Progenitor cell of endocrine pancreas (in vitro differentiated cells): ENCODE results near the gene BCOR. TPM values are rescaled to one million over a fixed set of nuclear protein-coding genes. Genes with fewer than 3 reads are reported as not detected.

Experiments
- DNase-seq: peaks from one replicate; pipeline ENCODE4 v3.0.0; 2021; ENCODE audit warnings: low spot score; ENCODE audit not compliant: unreplicated experiment
- H3K27ac Mint-ChIP-seq: 2 replicates; pipeline ENCODE4 v1.8.0; 2021; ENCODE audit warnings: mild to moderate bottlenecking, moderate library complexity, mixed read lengths
- H3K27me3 Mint-ChIP-seq: 2 replicates; pipeline ENCODE4 v1.8.0; 2021; ENCODE audit warnings: mixed read lengths
- H3K36me3 Mint-ChIP-seq: 2 replicates; pipeline ENCODE4 v1.8.0; 2022; ENCODE audit warnings: mixed read lengths; ENCODE audit not compliant: insufficient read depth
- H3K4me1 Mint-ChIP-seq: 2 replicates; pipeline ENCODE4 v1.8.0; 2021; ENCODE audit warnings: low read depth, mixed read lengths
- H3K4me3 Mint-ChIP-seq: 2 replicates; pipeline ENCODE4 v1.8.0; 2021; ENCODE audit warnings: low read depth, mild to moderate bottlenecking, moderate library complexity, mixed read lengths
- H3K9me3 Mint-ChIP-seq: 2 replicates; pipeline ENCODE4 v1.8.0; 2021; ENCODE audit warnings: low read depth, mixed read lengths
- CTCF ChIP-seq: fragments of 200-600 bp; sonication (generic); IDR thresholded peaks from one replicate; pipeline ENCODE4 v1.5.0; 2021; ENCODE audit warnings: antibody characterized with exemption, mild to moderate bottlenecking; ENCODE audit not compliant: unreplicated experiment
- total RNA-seq: library from RNA; stranded (reverse); gene quantifications from 2 replicates; pipeline ENCODE4 v1.2.1, GENCODE V29; 2021

The BCOR gene
- total RNA-seq, 1 donor from 2014 or later: 20.5 TPM

- DNase-seq: no peak
- H3K9me3 Mint-ChIP-seq: peaks cover 3% of the 10 kb centered on the region
Observed at GRCh38 chrX:40112996-40113395, 15.2 kb upstream of the BCOR start.

GRCh38 chrX:40111868-40112267 lies 14.1 kb upstream of the BCOR start:
- no peaks in the 10 kb centered on the region for H3K27me3 Mint-ChIP-seq
- H3K36me3 Mint-ChIP-seq: peaks cover 2% of the 10 kb centered on the region
- no peak overlapping the region for H3K4me3 Mint-ChIP-seq
- no peak for DNase-seq
- peaks cover 3% of the 10 kb centered on the region for H3K9me3 Mint-ChIP-seq
- no peak overlapping the region for H3K27ac Mint-ChIP-seq
- no peak for TF ChIP-seq CTCF
- peaks cover 6% of the 10 kb centered on the region for H3K4me1 Mint-ChIP-seq

More at GRCh38 chrX:40112996-40113395, 15.2 kb upstream of the BCOR start:
- H3K4me3 Mint-ChIP-seq: no peak overlapping the region
- H3K27me3 Mint-ChIP-seq: no peaks in the 10 kb centered on the region
- H3K36me3 Mint-ChIP-seq: peaks cover 2% of the 10 kb centered on the region
- no peak overlapping the region for H3K27ac Mint-ChIP-seq
- H3K4me1 Mint-ChIP-seq: peaks cover 1% of the 10 kb centered on the region
- no peak for TF ChIP-seq CTCF

GRCh38 chrX:40109288-40110008 lies 11.7 kb upstream of the BCOR start:
- H3K27me3 Mint-ChIP-seq: no peaks in the 10 kb centered on the region
- DNase-seq: peak; percentile 40
- H3K4me3 Mint-ChIP-seq: peak overlapping the region; percentile 65
- TF ChIP-seq CTCF: no peak
- H3K4me1 Mint-ChIP-seq: peaks cover 7% of the 10 kb centered on the region
- H3K36me3 Mint-ChIP-seq: peaks cover 2% of the 10 kb centered on the region
- no peak overlapping the region for H3K27ac Mint-ChIP-seq
- H3K9me3 Mint-ChIP-seq: peaks cover 3% of the 10 kb centered on the region

GRCh38 chrX:40108959-40109287 lies 11.2 kb upstream of the BCOR start:
- H3K9me3 Mint-ChIP-seq: peaks cover 3% of the 10 kb centered on the region
- H3K4me3 Mint-ChIP-seq: no peak overlapping the region
- H3K27me3 Mint-ChIP-seq: no peaks in the 10 kb centered on the region
- peaks cover 2% of the 10 kb centered on the region for H3K36me3 Mint-ChIP-seq
- no peak overlapping the region for H3K27ac Mint-ChIP-seq
- peak; percentile 32 for DNase-seq
- H3K4me1 Mint-ChIP-seq: peaks cover 7% of the 10 kb centered on the region
- no peak for TF ChIP-seq CTCF

- peaks cover 12% of the 10 kb centered on the region for H3K4me1 Mint-ChIP-seq
- TF ChIP-seq CTCF: no peak
- H3K27ac Mint-ChIP-seq: peak overlapping the region; percentile 92
- DNase-seq: peak; percentile 59
- H3K36me3 Mint-ChIP-seq: peaks cover 2% of the 10 kb centered on the region
- no peaks in the 10 kb centered on the region for H3K27me3 Mint-ChIP-seq
- peak overlapping the region; percentile 62 for H3K4me3 Mint-ChIP-seq
- peaks cover 3% of the 10 kb centered on the region for H3K9me3 Mint-ChIP-seq
Observed at GRCh38 chrX:40108162-40108958, 10.6 kb upstream of the BCOR start.
